EH (cell line): ENCODE results near the gene RANGAP1.

Source experiments
- DNase-seq: peaks from one replicate; pipeline ENCODE4 v3.0.0-alpha.2; 2015; ENCODE audit warnings: low read depth

The RANGAP1 gene

GRCh38 chr22:41285820-41286638 lies at the start of gene RANGAP1:
RANGAP1 (minus strand) TSS chr22:41286187; CDS start chr22:41281044, 5,143 bp downstream.
- peak; percentile 98 for DNase-seq

- DNase-seq: no peak
Observed at GRCh38 chr22:41334951-41335635, 49.1 kb upstream of the RANGAP1 start.

- DNase-seq: no peak
Observed at GRCh38 chr22:41334215-41334614, 48.2 kb upstream of the RANGAP1 start.

GRCh38 chr22:41333806-41334205 lies 47.8 kb upstream of the RANGAP1 start:
- DNase-seq: no peak

GRCh38 chr22:41332217-41332939 lies 46.4 kb upstream of the RANGAP1 start:
- DNase-seq: no peak

- DNase-seq: no peak
Observed at GRCh38 chr22:41330169-41330568, 44.2 kb upstream of the RANGAP1 start.

GRCh38 chr22:41327124-41327523 lies 41.1 kb upstream of the RANGAP1 start:
- no peak for DNase-seq

GRCh38 chr22:41324821-41325528 lies 39.0 kb upstream of the RANGAP1 start:
- DNase-seq: no peak

GRCh38 chr22:41320416-41321240 lies 34.6 kb upstream of the RANGAP1 start:
- DNase-seq: no peak

GRCh38 chr22:41315586-41315985 lies 29.6 kb upstream of the RANGAP1 start:
- no peak for DNase-seq

GRCh38 chr22:41314821-41315220 lies 28.8 kb upstream of the RANGAP1 start:
- no peak for DNase-seq

- DNase-seq: no peak
Observed at GRCh38 chr22:41311487-41311886, 25.5 kb upstream of the RANGAP1 start.

GRCh38 chr22:41310336-41310735 lies 24.3 kb upstream of the RANGAP1 start:
- DNase-seq: no peak

- DNase-seq: no peak
Observed at GRCh38 chr22:41308544-41308947, 22.6 kb upstream of the RANGAP1 start.

GRCh38 chr22:41308054-41308453 lies 22.1 kb upstream of the RANGAP1 start:
- peak; percentile 94 for DNase-seq

GRCh38 chr22:41305646-41306045 lies 19.7 kb upstream of the RANGAP1 start:
- peak; percentile 92 for DNase-seq

- DNase-seq: no peak
Observed at GRCh38 chr22:41302811-41303210, 16.8 kb upstream of the RANGAP1 start.

GRCh38 chr22:41302021-41302767 lies 16.2 kb upstream of the RANGAP1 start:
- peak; percentile 24 for DNase-seq

GRCh38 chr22:41301085-41302020 lies 15.4 kb upstream of the RANGAP1 start, which contains the start of gene ZC3H7B:
ZC3H7B (plus strand) TSS chr22:41301525; CDS start chr22:41320661, 19,136 bp downstream.
- peak; percentile 86 for DNase-seq
